ELF-1 (cell line): ENCODE data around the gene FAM171A2.

Experiments used
- DNase-seq: peaks from one replicate; pipeline ENCODE4 v3.0.0-alpha.2; 2016; ENCODE audit warnings: low read depth, low spot score

The FAM171A2 gene

DNA sequence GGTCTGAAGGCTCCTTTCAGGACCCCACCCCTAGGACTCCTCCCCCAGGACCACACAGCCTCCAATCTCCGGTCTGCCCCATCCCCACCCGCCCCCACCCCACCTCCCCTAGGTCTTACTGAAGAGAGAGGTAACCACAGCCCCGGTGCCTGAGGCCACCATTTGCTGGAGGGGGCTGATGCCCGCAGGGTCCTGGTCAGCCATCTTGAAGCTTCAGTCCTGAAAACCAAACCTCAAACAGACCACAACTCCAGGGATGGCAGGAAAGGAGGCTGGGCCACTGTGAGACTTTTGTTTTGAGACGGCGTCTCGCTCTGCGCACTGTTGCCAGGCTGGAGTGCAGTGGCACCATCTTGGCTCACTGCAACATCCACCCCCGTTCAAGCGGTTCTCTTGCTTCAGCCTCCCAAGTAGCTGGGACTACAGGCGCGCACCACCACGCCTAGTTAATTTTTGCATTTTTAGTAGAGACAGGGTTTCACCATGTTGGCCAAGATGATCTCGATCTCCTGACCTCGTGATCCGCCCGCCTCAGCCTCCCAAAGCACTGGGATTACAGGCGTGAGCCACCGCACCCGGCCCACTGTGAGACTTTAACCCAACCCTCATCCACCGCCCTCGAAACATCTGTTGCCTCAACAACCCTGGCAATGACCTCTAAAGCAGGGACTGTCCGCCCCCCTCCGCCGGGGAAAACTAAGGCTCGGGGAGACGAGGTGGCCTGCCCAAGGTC lies 40.1 kb downstream of the FAM171A2 start:
- DNase-seq, result peak; percentile 32

DNA sequence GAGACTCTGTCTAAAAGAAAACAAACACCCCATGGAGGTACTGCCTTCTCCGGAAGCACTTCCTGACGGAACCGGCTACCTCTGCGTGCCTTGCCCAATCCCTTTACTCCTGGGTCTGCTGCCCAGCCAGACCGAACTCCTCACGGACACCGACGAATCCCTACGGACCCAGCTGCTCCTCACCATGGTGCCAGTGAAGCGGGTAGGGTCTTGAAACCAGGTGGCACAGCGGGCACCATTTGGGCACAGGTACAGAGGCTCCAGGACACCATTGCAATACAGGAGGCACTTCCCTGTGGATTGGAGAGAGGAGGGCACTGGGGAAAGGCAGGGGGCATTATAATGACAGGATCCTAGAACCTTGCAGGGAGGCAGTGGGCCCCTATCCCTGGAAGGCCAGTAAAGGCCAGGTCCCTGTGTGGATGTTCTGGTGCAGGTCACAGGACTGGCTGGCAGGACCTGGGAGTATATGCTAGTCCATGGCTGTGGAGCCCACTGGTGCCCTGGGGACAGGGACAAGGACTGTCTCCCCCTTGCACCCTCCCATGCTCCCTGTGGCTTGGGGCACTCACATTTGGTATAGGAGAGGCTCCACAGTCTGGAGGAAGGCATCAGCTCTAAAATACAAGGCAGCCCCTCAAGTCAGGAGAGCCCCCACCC lies 41.3 kb downstream of the FAM171A2 start:
- DNase-seq, result no peak

DNA sequence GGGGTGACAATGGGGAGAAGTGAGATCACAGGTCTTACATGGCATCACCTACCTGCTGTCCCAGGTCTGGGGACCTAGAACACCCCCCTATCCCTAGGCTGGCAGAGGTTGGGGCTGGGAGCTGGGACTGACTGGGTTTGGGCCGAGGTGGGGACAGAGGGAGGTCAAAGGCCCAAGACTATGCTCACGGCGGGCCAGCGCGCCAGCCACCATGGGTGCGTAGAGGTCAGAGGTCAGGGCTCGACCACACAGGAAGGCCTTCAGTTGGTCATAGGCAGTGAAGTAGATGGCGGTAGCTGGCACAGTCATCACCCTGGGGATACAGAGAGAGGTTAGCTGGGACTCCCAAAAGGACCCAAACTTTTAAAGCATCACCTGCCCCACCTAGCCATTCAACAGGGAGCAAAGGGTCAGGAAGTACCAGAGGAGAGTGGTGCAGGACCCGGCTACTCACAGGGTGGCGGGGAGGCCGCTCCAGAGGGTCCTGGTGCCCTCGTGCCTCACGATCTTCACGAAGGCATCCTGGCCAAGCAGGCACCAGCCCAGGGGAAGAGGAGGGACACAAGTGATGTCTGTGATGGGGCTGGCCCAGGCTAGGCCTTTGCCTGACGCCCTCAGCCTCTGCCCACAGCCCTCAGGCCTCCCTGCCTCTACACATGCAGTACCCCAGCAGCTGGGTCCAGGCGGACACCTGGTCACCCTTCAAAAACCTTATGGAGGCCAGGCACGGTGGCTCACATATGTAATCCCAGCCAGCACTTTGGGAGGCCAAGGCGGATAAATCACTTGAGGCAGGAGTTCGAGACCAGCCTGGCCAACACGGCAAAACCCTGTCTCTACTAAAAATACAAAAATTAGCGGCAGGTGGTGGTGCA lies 42.2 kb downstream of the FAM171A2 start:
- no peak for DNase-seq

DNA sequence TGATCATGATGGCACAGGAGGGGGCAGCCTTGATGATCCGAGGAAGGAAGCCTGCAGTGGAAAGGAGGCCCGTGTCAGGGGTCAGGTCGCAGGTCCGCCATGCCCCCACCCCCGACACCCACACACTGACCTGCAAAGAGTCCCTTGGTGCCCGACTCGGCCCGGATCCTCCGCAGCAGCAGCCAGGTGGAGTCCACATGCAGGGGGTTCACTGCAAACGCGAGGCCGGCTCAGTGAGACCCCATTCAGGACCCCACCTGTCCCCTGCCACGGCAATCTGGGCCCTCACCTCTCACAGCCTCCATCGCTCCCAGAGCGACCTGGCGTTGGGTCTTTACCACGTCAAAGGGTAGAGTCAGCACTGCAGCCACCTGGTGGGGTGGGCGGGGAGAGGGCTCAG lies 43.6 kb downstream of the FAM171A2 start:
- no peak for DNase-seq

DNA sequence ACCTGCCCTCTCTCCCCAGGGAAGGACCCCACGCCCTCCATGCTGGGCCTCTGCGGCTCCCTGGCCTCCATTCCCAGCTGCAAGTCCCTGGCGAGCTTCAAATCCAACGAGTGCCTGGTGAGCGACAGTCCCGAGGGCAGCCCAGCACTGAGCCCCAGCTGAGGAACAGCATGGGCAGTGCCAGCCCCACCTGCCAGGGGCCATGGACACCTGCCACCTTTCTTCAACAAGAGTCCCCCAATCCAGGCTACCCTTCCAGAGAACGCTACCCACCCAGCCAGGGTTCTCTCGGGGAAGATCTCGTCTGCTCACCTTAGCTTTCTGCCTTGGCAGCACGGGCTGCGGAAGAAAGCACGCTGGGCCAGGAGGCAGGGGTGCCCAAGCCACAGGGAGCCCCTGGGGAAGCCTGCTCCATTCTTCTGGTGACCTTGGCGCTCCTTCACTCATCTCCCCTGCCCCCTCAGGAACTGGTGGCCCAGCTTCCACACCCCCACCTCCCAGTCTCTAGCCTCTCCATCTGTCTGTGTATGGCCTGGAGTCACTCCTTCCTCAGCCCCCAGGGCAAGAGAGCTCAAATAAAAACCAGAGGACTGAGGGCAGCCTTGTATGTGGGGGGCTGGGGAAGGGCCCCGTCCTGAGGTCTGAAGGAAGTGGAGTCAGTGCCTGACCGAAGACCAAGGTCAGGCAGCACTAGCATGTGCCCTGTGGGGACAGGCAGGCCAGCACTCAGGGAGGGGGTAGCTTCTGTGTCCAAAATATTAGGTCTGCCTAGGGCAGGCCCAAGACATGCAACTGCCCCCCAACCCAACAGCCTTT lies 45.4 kb downstream of the FAM171A2 start:
- DNase-seq, result no peak

DNA sequence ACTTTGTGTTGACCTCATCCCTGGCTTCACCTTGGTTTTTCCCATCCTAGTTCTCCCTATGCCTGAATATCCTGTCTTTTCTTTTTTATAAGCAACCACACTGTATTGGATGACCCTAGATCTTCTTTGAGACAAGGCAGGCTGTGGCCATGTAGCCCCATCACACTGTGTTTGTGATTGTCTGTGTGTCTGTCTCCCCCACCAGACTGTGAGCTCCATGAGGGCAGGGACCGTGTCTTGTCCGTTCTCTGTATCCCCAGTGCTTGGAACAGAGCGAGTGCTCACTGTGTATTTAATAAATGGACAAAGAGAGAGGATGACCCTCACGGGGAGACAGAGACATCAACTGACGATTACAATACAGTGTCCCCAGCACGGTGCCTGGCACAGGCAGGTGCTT lies 46.1 kb downstream of the FAM171A2 start:
- no peak for DNase-seq

DNA sequence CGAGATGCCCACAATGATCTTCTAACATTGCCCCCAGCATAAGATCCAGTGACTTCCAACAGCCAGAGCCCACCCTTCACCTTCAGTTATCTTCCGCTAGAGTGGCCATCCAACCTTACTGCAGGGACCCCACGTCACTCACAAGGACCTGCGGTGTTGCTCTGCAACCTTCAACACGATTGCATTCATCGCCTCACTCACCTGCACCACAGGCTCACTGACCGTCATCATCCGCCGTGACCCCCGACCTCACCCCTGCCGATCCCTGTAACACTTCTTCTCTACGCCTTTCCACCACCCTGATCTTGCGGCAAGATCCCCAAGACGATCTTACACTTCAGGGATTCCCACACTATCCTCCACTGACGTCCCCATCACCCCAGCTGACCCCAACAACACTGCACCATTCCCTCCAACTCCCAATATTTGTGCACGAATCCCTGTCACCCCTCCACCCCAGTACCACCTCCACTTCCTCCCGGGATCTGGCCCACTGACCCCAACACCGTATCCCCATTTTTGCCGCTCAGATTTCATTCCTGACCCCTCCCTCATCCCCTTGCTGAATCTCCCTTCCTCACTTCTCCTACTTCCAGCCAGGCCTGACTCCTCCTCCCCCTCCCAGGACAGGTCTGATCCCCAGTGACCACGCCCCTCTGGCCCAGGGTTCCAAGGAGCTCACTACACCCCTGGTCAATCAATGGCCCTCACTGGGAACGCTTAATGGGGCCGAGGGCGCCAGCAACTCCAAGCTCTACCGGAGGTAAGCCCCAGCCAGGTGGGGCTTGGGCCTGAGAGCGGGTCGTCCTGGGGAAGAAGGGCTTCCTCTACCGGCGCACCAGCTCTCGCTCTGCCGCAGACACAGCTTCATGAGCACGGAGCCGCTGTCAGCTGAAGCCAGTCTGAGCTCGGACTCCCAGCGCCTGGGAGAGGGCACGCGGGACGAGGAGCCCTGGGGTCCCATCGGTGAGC lies 47.6 kb downstream of the FAM171A2 start:
- DNase-seq, result peak; percentile 86

DNA sequence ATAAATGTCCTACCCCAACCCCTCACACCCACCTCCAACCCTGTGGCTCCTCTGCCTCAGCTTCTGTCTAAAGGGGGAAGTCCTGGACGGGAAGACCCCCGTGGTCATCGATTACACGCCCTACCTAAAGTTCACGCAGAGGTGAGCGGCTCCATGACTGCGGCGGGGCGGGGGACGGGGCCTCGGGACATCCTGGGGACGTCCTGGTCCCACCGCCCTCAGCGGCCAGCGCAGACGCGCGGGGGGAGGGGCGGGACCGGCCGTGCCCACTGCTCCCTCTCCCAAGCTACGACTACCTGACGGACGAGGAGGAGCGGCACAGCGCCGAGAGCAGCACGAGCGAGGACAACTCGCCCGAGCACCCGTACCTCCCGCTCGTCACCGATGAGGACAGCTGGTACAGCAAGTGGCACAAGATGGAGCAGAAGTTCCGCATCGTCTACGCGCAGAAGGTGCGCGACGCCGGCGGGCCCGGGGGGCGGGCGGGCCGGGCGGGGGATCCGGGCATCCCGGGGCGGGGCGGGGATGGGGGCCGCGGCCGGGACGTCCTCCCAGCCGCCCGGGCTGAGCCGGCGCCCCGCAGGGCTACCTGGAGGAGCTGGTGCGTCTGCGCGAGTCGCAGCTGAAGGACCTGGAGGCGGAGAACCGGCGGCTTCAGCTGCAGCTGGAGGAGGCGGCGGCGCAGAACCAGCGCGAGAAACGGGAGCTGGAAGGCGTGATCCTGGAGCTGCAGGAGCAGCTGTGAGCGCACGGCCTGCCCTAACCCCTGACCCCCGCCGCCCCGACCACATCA lies 48.6 kb downstream of the FAM171A2 start:
- peak; percentile 69 for DNase-seq

DNA sequence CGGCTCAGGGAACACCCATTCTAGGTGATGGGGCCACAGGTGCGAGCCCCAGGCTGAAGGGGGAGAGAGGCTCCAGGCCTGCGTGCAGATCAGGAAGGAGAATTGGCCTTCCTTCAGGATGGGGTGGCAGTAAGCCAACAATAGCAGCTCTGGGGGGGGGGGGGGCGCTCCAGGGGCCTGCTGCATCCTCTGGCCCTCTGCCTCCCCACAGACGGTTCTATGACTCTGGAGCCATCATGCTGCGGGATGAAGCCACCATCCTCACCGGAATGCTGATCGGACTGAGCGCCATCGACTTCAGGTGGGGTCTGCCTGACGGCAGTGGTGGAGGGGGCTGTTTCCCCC lies 49.2 kb downstream of the FAM171A2 start:
- DNase-seq, result no peak

DNA sequence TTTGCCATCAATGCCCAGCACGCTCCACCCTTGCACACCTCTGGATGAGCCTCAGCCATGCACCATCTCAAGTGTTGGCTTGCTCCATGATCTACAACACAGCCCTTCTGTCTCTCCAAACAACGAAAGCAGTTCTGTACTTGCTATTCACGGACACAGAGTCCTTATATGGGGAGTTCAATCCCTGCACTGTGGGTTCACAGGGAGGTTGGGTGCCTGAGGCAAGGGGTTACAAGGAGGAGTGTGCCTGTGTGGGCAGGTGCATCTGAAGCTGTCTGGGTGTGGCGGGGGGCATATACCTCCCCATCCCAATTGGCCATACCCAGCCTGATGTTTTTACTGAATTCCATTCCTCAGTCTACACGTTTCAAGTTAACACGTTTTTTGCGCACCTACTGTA lies 49.6 kb downstream of the FAM171A2 start:
- DNase-seq, result no peak

DNA sequence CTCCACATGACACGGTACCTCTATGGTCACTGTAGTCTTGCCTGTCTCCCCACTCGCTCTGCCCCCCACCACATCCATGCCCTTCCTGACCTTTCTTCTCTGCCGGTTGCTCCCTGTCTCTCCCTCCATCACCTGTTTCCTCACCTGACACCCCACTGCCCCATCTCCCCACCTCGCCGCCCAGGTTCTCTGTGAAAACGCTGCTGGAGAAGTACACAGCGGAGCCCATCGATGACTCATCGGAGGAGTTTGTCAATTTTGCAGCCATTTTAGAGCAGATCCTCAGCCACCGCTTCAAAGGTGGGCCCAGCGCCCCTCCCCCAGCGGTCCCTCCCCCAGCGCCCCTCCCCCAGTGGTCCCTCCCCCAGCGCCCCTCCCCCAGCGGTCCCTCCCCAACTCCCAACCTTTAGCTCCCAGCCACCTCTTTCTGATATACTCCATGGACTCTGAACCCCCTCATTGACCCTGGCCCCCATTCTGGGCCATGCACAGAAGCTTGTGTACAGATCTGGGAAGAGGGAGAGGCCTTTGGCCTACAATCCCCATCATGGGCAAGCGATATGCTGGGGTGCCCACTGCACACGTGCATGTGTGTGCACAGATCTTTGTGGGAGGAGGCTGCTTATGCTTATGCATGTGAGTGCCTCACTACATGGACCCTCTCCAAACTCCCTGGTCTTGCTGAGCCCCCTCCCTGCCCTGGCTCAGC lies 51.1 kb downstream of the FAM171A2 start:
- DNase-seq, result no peak

DNA sequence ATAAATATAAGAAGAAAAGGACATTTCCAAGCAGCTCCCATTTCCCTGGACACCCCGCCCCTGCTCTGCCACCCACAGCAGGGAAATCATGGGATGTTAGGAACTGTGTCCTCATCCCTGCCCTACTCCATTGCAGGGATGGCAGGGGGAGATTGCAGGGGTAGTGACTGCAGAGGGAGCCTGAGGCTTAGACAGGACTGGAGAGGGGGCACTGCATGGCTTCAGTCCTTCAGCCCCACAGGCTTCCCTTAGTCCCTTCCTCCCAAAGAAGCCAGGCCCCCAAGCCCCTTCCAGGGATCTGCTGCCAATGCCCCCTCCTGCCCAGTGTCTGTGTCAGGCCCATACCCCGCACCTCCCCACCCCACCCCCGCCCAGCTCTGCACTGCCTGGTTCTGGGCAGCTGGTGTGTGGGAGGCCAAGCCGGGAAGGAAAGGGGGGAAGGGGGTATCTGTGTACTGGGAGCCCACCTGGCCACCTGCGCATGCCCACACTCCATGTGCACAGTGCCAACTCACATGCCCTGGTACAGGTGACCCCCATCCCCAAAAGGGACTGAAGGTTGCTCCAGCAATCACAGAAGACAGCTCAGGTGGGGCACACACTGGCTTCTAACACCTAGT lies 52.0 kb downstream of the FAM171A2 start:
- no peak for DNase-seq

DNA sequence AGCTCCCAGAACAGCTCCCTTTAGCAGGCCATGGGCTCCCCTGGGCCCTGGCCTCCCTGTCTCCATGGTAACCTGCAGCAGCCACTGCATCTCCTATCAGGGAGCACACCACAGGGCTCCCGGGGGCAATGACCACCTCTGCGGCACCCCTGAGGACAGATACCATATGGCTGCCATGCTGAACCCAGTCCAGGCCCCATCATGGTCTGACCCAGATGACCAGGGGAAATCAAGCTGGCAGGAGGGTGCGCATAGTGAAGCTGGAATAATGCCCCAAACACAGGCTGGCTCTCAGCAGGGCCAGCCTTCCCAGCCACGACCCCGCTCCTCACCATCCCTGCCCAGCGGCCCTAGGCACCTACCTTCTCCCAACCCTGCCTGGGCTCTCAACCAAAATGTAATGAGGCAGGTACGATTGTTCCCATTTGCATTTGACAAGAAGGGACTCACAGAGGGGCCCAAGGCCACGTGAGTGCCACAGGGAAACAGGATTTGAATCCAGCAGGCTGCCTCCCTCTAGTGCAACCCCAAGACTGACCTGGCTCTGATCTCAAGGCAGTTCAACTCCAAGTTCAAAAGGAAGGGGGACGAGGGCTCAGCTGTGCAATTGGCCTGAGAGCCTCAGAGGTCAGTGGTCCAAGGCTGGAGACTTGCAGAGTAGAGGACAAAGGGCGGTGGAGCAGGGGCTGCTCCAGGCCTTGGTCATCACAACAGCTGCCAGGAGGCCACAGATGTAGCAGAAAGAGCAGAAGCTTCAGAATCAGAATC lies 52.9 kb downstream of the FAM171A2 start:
- DNase-seq, result no peak

DNA sequence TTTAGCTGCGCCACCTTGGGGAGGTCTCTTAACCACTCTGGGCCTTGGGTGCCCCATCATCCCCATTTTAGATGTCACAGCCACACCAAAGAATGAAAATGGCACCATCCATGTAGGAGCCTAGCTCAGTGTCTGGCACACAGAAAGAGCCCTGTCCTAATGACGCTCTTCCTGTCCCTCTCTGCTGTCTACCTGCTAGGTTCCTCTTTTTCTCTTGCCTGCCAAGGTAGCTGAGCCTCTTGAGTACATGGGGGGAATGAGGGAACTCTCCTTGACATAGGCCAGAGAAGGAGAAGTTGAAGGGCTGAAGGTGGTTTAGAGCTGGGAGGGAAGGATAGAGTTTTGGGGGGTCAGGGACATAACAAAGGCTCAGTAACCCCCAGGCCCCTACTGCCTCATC lies 53.5 kb downstream of the FAM171A2 start:
- no peak for DNase-seq

DNA sequence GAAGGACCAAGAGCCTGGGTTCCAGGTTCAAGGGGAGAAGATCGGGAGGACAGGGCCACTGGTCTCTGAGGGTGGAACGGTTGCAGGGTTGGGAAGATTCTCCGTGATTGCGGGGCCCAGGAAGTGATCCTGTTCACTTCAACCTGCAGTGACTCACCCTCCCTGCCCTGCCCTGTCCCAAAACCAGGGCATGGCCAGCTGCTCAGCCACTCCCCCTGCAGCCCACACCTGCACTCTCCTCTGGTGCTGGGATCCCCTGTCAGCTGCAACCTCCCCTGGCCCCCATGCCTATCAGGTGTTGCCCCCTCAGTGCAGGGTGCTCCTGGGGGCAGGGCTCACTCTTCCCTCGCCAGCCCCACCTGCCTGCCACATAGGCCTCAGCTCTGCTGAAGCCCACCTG lies 54.2 kb downstream of the FAM171A2 start:
- DNase-seq, result no peak

DNA sequence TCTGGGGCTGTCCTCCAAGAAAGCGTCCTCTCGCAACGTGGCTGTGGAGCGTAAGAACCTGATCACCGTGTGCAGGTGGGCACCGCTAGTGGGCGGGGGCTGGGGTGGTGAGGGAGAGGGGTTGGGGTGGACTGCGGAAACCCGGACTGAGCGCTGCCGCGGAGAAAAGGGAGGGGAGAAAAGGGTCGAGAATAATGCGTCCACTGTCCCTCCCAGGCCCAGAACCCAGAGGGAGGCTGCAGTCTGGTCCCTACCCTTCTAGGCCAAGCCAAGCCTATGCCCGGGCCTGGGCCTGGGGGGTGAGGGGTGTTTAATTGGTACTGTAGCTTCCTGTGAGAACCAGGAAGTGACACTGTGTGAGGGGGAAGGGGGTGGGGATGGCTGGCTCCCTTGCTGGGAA lies 54.8 kb downstream of the FAM171A2 start:
- DNase-seq, result no peak

DNA sequence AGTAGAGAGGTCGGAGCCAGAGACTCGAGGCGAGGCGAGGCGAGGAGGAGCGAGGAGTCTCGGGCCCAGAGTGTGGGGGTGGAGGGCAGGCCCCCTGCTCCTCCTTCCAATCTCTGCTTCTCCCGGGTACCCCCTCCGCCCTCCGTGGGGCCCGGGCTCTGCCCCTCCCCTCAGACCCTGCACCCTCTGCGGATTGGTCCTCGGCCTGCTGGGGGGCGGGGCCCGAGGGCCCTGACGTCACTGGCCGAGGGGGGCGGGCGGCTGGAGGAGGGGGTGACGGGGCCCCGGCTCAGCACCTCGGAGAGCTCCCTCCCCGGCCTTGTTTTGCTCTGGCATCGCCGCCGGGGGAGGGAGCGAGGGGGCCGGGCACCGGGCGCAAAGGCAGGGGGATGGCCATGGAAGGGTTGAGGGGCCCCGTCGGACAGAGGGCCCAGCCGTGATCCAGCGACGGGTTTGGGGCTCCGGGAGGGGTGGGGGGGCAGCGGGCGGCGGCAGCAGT lies 55.3 kb downstream of the FAM171A2 start, which contains the start of gene RUNDC3A:
Gene RUNDC3A, plus strand, starts transcription at position 282 of the 499 bp plus-strand sequence. CDS start 232 bp downstream, outside the sequence.
- DNase-seq, result peak; percentile 82
